Vagina (tissue), 2 donors: ENCODE data around the gene BNC1.

Experiments used
- POLR2A ChIP-seq, 2 donors: fragments of 450-650 bp; IDR thresholded peaks; one replicate each; pipeline ENCODE4 v1.6.1; 2017; ENCODE audit warnings: antibody characterized with exemption in 2 of 2, mild to moderate bottlenecking in 2 of 2, moderate library complexity in 2 of 2
- POLR2AphosphoS5 ChIP-seq, 2 donors: sonication (generic); formaldehyde crosslinking; IDR thresholded peaks; one replicate each; pipeline ENCODE4 v1.9.0; 2017; ENCODE audit warnings: antibody characterized with exemption in 2 of 2, mild to moderate bottlenecking in 2 of 2, low read depth in 1 of 2; ENCODE audit not compliant: insufficient read depth in 1 of 2
- TF ChIP-seq, protein P1 (sequence below), 3 experiments: fragments of 450-650 bp in 2 of 3; fragments of 200-600 bp in 1 of 3; sonication (generic) in 1 of 3; IDR thresholded peaks; one replicate each; pipeline ENCODE4 v1.5.1; 2017 to 2019; ENCODE audit warnings: antibody characterized with exemption in 3 of 3, mild to moderate bottlenecking in 2 of 3, moderate library complexity in 2 of 3

- TF ChIP-seq, protein P1, sequence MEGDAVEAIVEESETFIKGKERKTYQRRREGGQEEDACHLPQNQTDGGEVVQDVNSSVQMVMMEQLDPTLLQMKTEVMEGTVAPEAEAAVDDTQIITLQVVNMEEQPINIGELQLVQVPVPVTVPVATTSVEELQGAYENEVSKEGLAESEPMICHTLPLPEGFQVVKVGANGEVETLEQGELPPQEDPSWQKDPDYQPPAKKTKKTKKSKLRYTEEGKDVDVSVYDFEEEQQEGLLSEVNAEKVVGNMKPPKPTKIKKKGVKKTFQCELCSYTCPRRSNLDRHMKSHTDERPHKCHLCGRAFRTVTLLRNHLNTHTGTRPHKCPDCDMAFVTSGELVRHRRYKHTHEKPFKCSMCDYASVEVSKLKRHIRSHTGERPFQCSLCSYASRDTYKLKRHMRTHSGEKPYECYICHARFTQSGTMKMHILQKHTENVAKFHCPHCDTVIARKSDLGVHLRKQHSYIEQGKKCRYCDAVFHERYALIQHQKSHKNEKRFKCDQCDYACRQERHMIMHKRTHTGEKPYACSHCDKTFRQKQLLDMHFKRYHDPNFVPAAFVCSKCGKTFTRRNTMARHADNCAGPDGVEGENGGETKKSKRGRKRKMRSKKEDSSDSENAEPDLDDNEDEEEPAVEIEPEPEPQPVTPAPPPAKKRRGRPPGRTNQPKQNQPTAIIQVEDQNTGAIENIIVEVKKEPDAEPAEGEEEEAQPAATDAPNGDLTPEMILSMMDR (IDR thresholded peaks at IDR 0.05), result no peak
- TF ChIP-seq POLR2A (IDR thresholded peaks at IDR 0.05) (no peak), POLR2AphosphoS5 (IDR thresholded peaks at IDR 0.05; ENCODE audit: insufficient read depth in 1 of 2, low read depth in 1 of 2) (no peak)
These were observed 19.1 kb upstream of the BNC1 start for GRCh38 chr15:83303535-83303934.
